ENCODE measurements around the gene EPC2. TPM values are rescaled to one million over a fixed set of nuclear protein-coding genes. Genes with fewer than 3 reads are reported as not detected.

The EPC2 gene
- total and polyA plus RNA-seq, 10 of the 15 experiments (the other 5 are each of a cell fraction or from before 2014, with no cell fraction given) = 2.0 to 16.5 (median 10.8) TPM

DNA sequence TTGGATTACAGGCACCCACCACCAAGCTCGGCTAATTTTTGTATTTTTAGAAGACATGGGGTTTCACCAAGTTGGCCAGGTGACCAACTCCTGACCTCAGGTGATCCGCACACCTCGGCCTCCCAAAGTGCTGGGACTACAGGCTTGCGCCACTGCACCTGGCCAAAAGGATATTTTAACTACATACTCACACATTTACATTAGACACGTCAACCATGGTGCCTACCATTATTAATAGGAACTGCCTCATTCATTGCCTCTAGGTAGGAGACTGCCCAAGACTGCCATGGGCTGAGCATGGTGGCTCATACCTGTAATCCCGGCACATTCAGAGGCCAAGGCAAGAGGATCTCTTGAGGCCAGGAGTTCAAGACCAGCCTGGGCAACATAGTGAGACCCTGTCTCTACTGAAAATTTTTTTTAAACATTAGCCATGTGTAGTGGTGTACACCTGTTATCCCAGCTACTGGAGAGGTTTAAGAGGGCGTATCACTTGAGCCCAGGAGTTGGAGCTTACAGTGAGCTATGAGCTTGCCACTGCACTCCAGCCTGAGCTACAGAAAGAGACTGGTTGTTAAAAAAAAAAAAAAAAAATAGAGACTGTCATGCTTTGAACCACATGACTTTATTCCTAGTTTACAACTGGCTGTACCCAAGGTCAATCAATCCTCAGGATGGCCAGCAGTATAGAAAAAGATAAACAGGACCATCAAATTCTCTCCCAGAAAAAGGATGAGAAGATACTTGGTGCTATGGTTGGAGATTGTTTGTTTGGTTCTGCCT, 31.1 kb upstream of the EPC2 start:
- H3K4me1 ChIP-seq (ENCODE audit: control insufficient read depth, insufficient read depth, low read length) = peaks cover 18% of the 10 kb centered on the region
- in situ Hi-C loops (cut with MboI) (no loop called here), intact Hi-C loops (cut with micrococcal nuclease; ENCODE audit: unreplicated experiment) (loop anchor here (2.0 kb wide), 1 partner anchor 31 kb away; the partner anchor contains the start of gene EPC2)
- no peaks in the 10 kb centered on the region for H3K79me2 ChIP-seq (ENCODE audit: control insufficient read depth, insufficient read depth, low read length)
- DNase-seq (ENCODE audit: low read depth, low spot score) (no peak), ATAC-seq (no peak), FAIRE-seq (no peak)
- ChIA-PET POLR2A (interaction anchor here (0.6 to 0.7 kb wide), 2 partner anchors 156 to 343 kb away, joined by 5 to 7 read pairs; no protein-coding TSS in a partner anchor), SMC1A (ENCODE audit: uncharacterized antibody, unreplicated experiment) (interaction anchor here (2.3 to 3.7 kb wide), 2 partner anchors 10 to 30 kb away, joined by 11 to 19 read pairs; no protein-coding TSS in a partner anchor), CTCF (interaction anchor here (1.3 kb wide), 1 partner anchor 624 kb away, joined by 4 read pairs; no protein-coding TSS in a partner anchor), RAD21 (ENCODE audit: unreplicated experiment) (interaction anchor here (0.6 to 2.0 kb wide), 2 partner anchors 104 to 357 kb away, joined by 4 to 5 read pairs; no protein-coding TSS in a partner anchor)
- H3K4me3 ChIP-seq = no peak overlapping the region
- no peaks in the 10 kb centered on the region for H4K20me1 ChIP-seq (ENCODE audit: control insufficient read depth, insufficient read depth)
- H3K9me3 ChIP-seq (replicated peaks; ENCODE audit: control insufficient read depth, insufficient read depth, low read length) = no peaks in the 10 kb centered on the region
- H3K4me2 ChIP-seq (ENCODE audit: control insufficient read depth, insufficient read depth) = no peak overlapping the region
- peak overlapping the region; percentile 85 for H2AFZ ChIP-seq (ENCODE audit: control insufficient read depth, low read depth, low read length)
- no peak overlapping the region; the same call in 1 of the 2 replicates for H3K27ac ChIP-seq (ENCODE audit: control insufficient read depth, insufficient read depth)
- WGBS (ENCODE audit: insufficient coverage, insufficient replicate concordance, low lambda C conversion rate, missing lambda C conversion rate) = 88% methylated on average over 7 of the region's 7 CpGs
- no peak overlapping the region for H3K9ac ChIP-seq (ENCODE audit: control insufficient read depth, insufficient read depth, low read length)
- no peaks in the 10 kb centered on the region for H3K27me3 ChIP-seq (replicated peaks in 1 of 2; ENCODE audit: control insufficient read depth in 2 of 2, insufficient read depth in 2 of 2, low read length in 1 of 2)
- BruUV-seq (replicated peaks) = no TSS peak
- H3K36me3 ChIP-seq (ENCODE audit: control insufficient read depth in 2 of 2, insufficient read depth in 2 of 2, low read length in 1 of 2) = no peaks in the 10 kb centered on the region
- TF ChIP-seq NFXL1 (IDR thresholded peaks at IDR 0.05; ENCODE audit: borderline replicate concordance) (no peak), RAD21 (IDR thresholded peaks at IDR 0.05; ENCODE audit: insufficient read depth, low read depth, low read length) (no peak), JUNB (IDR thresholded peaks at IDR 0.05) (no peak), NR2C2 (IDR thresholded peaks at IDR 0.05; ENCODE audit: borderline replicate concordance, control insufficient read depth, insufficient read length, low read depth) (no peak), FOXK2 (IDR thresholded peaks at IDR 0.05) (no peak), POU2F2 (IDR thresholded peaks at IDR 0.05; ENCODE audit: borderline replicate concordance, low read depth, low read length) (no peak), YBX1 (IDR thresholded peaks at IDR 0.05) (no peak), SMARCA5 (IDR thresholded peaks at IDR 0.05) (no peak)
- TF ChIP-seq, protein P1, sequence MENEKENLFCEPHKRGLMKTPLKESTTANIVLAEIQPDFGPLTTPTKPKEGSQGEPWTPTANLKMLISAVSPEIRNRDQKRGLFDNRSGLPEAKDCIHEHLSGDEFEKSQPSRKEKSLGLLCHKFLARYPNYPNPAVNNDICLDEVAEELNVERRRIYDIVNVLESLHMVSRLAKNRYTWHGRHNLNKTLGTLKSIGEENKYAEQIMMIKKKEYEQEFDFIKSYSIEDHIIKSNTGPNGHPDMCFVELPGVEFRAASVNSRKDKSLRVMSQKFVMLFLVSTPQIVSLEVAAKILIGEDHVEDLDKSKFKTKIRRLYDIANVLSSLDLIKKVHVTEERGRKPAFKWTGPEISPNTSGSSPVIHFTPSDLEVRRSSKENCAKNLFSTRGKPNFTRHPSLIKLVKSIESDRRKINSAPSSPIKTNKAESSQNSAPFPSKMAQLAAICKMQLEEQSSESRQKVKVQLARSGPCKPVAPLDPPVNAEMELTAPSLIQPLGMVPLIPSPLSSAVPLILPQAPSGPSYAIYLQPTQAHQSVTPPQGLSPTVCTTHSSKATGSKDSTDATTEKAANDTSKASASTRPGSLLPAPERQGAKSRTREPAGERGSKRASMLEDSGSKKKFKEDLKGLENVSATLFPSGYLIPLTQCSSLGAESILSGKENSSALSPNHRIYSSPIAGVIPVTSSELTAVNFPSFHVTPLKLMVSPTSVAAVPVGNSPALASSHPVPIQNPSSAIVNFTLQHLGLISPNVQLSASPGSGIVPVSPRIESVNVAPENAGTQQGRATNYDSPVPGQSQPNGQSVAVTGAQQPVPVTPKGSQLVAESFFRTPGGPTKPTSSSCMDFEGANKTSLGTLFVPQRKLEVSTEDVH (IDR thresholded peaks at IDR 0.05; ENCODE audit: low read depth, partially characterized antibody) = no peak
- TF ChIP-seq, protein P2, sequence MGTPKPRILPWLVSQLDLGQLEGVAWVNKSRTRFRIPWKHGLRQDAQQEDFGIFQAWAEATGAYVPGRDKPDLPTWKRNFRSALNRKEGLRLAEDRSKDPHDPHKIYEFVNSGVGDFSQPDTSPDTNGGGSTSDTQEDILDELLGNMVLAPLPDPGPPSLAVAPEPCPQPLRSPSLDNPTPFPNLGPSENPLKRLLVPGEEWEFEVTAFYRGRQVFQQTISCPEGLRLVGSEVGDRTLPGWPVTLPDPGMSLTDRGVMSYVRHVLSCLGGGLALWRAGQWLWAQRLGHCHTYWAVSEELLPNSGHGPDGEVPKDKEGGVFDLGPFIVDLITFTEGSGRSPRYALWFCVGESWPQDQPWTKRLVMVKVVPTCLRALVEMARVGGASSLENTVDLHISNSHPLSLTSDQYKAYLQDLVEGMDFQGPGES (IDR thresholded peaks at IDR 0.05) = no peak
- TF ChIP-seq, protein P3, sequence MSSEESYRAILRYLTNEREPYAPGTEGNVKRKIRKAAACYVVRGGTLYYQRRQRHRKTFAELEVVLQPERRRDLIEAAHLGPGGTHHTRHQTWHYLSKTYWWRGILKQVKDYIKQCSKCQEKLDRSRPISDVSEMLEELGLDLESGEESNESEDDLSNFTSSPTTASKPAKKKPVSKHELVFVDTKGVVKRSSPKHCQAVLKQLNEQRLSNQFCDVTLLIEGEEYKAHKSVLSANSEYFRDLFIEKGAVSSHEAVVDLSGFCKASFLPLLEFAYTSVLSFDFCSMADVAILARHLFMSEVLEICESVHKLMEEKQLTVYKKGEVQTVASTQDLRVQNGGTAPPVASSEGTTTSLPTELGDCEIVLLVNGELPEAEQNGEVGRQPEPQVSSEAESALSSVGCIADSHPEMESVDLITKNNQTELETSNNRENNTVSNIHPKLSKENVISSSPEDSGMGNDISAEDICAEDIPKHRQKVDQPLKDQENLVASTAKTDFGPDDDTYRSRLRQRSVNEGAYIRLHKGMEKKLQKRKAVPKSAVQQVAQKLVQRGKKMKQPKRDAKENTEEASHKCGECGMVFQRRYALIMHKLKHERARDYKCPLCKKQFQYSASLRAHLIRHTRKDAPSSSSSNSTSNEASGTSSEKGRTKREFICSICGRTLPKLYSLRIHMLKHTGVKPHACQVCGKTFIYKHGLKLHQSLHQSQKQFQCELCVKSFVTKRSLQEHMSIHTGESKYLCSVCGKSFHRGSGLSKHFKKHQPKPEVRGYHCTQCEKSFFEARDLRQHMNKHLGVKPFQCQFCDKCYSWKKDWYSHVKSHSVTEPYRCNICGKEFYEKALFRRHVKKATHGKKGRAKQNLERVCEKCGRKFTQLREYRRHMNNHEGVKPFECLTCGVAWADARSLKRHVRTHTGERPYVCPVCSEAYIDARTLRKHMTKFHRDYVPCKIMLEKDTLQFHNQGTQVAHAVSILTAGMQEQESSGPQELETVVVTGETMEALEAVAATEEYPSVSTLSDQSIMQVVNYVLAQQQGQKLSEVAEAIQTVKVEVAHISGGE (CRISPR knock-in tag; IDR thresholded peaks at IDR 0.05) = no peak
- TF ChIP-seq, protein P4, sequence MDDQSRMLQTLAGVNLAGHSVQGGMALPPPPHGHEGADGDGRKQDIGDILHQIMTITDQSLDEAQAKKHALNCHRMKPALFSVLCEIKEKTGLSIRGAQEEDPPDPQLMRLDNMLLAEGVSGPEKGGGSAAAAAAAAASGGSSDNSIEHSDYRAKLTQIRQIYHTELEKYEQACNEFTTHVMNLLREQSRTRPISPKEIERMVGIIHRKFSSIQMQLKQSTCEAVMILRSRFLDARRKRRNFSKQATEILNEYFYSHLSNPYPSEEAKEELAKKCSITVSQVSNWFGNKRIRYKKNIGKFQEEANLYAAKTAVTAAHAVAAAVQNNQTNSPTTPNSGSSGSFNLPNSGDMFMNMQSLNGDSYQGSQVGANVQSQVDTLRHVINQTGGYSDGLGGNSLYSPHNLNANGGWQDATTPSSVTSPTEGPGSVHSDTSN (IDR thresholded peaks at IDR 0.05; ENCODE audit: insufficient replicate concordance, low read depth, low read length) = no peak
- TF ChIP-seq, protein P5, sequence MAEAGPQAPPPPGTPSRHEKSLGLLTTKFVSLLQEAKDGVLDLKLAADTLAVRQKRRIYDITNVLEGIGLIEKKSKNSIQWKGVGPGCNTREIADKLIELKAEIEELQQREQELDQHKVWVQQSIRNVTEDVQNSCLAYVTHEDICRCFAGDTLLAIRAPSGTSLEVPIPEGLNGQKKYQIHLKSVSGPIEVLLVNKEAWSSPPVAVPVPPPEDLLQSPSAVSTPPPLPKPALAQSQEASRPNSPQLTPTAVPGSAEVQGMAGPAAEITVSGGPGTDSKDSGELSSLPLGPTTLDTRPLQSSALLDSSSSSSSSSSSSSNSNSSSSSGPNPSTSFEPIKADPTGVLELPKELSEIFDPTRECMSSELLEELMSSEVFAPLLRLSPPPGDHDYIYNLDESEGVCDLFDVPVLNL (IDR thresholded peaks at IDR 0.05; ENCODE audit: low read depth, low read length) = no peak
